HEK293 (cell line): ENCODE data around the gene AGXT.

Source experiments
- CTCF ChIA-PET: fragments of 350-600 bp; formaldehyde crosslinking; extraction: SDS; loops from one replicate; lab custom pipeline; 2021; ENCODE audit warnings: antibody characterized with exemption; lab: Yijun Ruan, JAX
- POLR2A ChIA-PET: fragments of 300-600 bp; formaldehyde crosslinking; extraction: SDS; loops from one replicate; lab custom pipeline; 2020; ENCODE audit warnings: antibody characterized with exemption, inconsistent platforms; lab: Yijun Ruan, JAX
- H3K27ac ChIP-seq: fragments of 200-500 bp; sonication (Bioruptor generic); 2 replicates; pipeline ENCODE4 v1.5.1; 2014; ENCODE audit warnings: low read depth, low read length, control low read depth, inconsistent platforms; ENCODE audit errors: extremely low read depth
- H3K36me3 ChIP-seq, 2 experiments: fragments of 200-500 bp in 1 of 2; sonication (Bioruptor generic) in 1 of 2; 1 replicate in 1 of 2; 2 replicates in 1 of 2; pipeline ENCODE4 v1.5.1; 2014 to 2017; ENCODE audit warnings: inconsistent platforms in 2 of 2, low read length in 2 of 2; ENCODE audit not compliant: control insufficient read depth in 2 of 2, insufficient read depth in 1 of 2
- H3K4me1 ChIP-seq: fragments of 200-500 bp; sonication (Bioruptor generic); 2 replicates; pipeline ENCODE4 v1.5.1; 2014; ENCODE audit warnings: mild to moderate bottlenecking, low read length, inconsistent platforms; ENCODE audit not compliant: control insufficient read depth, insufficient read depth
- H3K4me3 ChIP-seq: 2 replicates; pipeline ENCODE4 v1.5.1; 2011; ENCODE audit warnings: low read depth, mild to moderate bottlenecking, control low read depth, low read length, moderate library complexity
- H3K9me3 ChIP-seq: fragments of 200-500 bp; sonication (Bioruptor generic); 2 replicates; pipeline ENCODE4 v1.5.1; 2014; ENCODE audit warnings: low read depth, low read length, inconsistent platforms; ENCODE audit not compliant: control insufficient read depth, insufficient read depth
- BCL11A ChIP-seq: fragments of 450-650 bp; formaldehyde crosslinking; IDR thresholded peaks from 2 replicates; pipeline ENCODE4 v1.5.1; 2016; ENCODE audit warnings: low read depth, missing biosample characterization, missing genetic modification characterization
- EGR2 ChIP-seq: fragments of 450-650 bp; formaldehyde crosslinking; IDR thresholded peaks from 2 replicates; pipeline ENCODE4 v1.5.1; 2016; ENCODE audit warnings: low read depth, missing biosample characterization, missing genetic modification characterization
- GLI2 ChIP-seq: fragments of 450-650 bp; formaldehyde crosslinking; IDR thresholded peaks from 2 replicates; pipeline ENCODE4; 2017; ENCODE audit warnings: missing biosample characterization, missing genetic modification characterization, low read depth, borderline replicate concordance
- HOXD13 ChIP-seq: sonication (generic); formaldehyde crosslinking; IDR thresholded peaks from 2 replicates; pipeline ENCODE4 v1.8.0; 2022; ENCODE audit warnings: missing genetic modification reagents, borderline replicate concordance
- KLF9 ChIP-seq: fragments of 450-650 bp; formaldehyde crosslinking; IDR thresholded peaks from 2 replicates; pipeline ENCODE4 v1.5.1; 2016; ENCODE audit warnings: missing biosample characterization, missing genetic modification characterization, low read depth
- MYNN ChIP-seq: fragments of 450-650 bp; formaldehyde crosslinking; IDR thresholded peaks from 2 replicates; pipeline ENCODE4 v1.5.1; 2016; ENCODE audit warnings: missing biosample characterization, missing genetic modification characterization, borderline replicate concordance
- MZF1 ChIP-seq: fragments of 450-650 bp; formaldehyde crosslinking; IDR thresholded peaks from 2 replicates; pipeline ENCODE4 v1.5.1; 2017; ENCODE audit warnings: missing biosample characterization, missing genetic modification characterization, borderline replicate concordance
- SP3 ChIP-seq: fragments of 450-650 bp; formaldehyde crosslinking; IDR thresholded peaks from 2 replicates; pipeline ENCODE4 v1.5.1; 2016; ENCODE audit warnings: missing biosample characterization, missing genetic modification characterization
- ZBTB21 ChIP-seq: fragments of 450-650 bp; formaldehyde crosslinking; IDR thresholded peaks from 2 replicates; pipeline ENCODE4 v1.5.1; 2017; ENCODE audit warnings: missing biosample characterization, missing genetic modification characterization
- ZBTB48 ChIP-seq: fragments of 450-650 bp; formaldehyde crosslinking; IDR thresholded peaks from 2 replicates; pipeline ENCODE4 v1.5.1; 2016; ENCODE audit warnings: missing biosample characterization, missing genetic modification characterization
- ZFHX2 ChIP-seq: fragments of 450-650 bp; formaldehyde crosslinking; conservative IDR thresholded peaks from 2 replicates; pipeline ENCODE4 v1.5.1; 2016; ENCODE audit warnings: missing biosample characterization, missing genetic modification characterization
- ZFP37 ChIP-seq: fragments of 450-650 bp; formaldehyde crosslinking; IDR thresholded peaks from 2 replicates; pipeline ENCODE4 v1.5.1; 2016; ENCODE audit warnings: missing biosample characterization, missing genetic modification characterization
- ZNF112 ChIP-seq: fragments of 450-650 bp; formaldehyde crosslinking; IDR thresholded peaks from 2 replicates; pipeline ENCODE4 v1.5.0; 2017; ENCODE audit warnings: missing biosample characterization, missing genetic modification characterization
- ZNF23 ChIP-seq: fragments of 450-650 bp; formaldehyde crosslinking; IDR thresholded peaks from 2 replicates; pipeline ENCODE4 v1.5.1; 2016; ENCODE audit warnings: missing biosample characterization, missing genetic modification characterization, borderline replicate concordance
- ZNF266 ChIP-seq: fragments of 450-650 bp; formaldehyde crosslinking; IDR thresholded peaks from 2 replicates; pipeline ENCODE4 v1.5.1; 2016; ENCODE audit warnings: missing biosample characterization, missing genetic modification characterization, low read depth
- ZNF473 ChIP-seq: fragments of 450-650 bp; formaldehyde crosslinking; IDR thresholded peaks from 2 replicates; pipeline ENCODE4 v1.5.1; 2017; ENCODE audit warnings: missing biosample characterization, missing genetic modification characterization
- ZNF521 ChIP-seq: fragments of 450-650 bp; formaldehyde crosslinking; IDR thresholded peaks from 2 replicates; pipeline ENCODE4 v1.5.1; 2017; ENCODE audit warnings: missing biosample characterization, mild to moderate bottlenecking, missing genetic modification characterization
- ZNF555 ChIP-seq: fragments of 450-650 bp; formaldehyde crosslinking; conservative IDR thresholded peaks from 2 replicates; pipeline ENCODE4 v1.5.1; 2017; ENCODE audit warnings: missing biosample characterization, mild to moderate bottlenecking, missing genetic modification characterization, inconsistent platforms
- ZNF629 ChIP-seq: fragments of 450-650 bp; formaldehyde crosslinking; IDR thresholded peaks from 2 replicates; pipeline ENCODE4 v1.5.1; 2017; ENCODE audit warnings: missing biosample characterization, missing genetic modification characterization
- ZNF658 ChIP-seq: fragments of 450-650 bp; formaldehyde crosslinking; IDR thresholded peaks from 2 replicates; pipeline ENCODE4; 2016; ENCODE audit warnings: missing biosample characterization, missing genetic modification characterization
- ZNF777 ChIP-seq: fragments of 450-650 bp; formaldehyde crosslinking; IDR thresholded peaks from 2 replicates; pipeline ENCODE4 v1.5.1; 2017; ENCODE audit warnings: missing biosample characterization, missing genetic modification characterization, borderline replicate concordance
- ZSCAN23 ChIP-seq: fragments of 450-650 bp; formaldehyde crosslinking; IDR thresholded peaks from 2 replicates; pipeline ENCODE4 v1.5.1; 2016; ENCODE audit warnings: missing biosample characterization, missing genetic modification characterization
- TF ChIP-seq, protein P1 (sequence below): fragments of 450-650 bp; formaldehyde crosslinking; IDR thresholded peaks from 2 replicates; pipeline ENCODE4 v1.5.1; 2016; ENCODE audit warnings: missing biosample characterization, missing genetic modification characterization
- TF ChIP-seq, protein P2 (sequence below): fragments of 450-650 bp; formaldehyde crosslinking; IDR thresholded peaks from 2 replicates; pipeline ENCODE4 v1.5.1; 2016; ENCODE audit warnings: missing biosample characterization, missing genetic modification characterization
- TF ChIP-seq, protein P3 (sequence below): fragments of 450-650 bp; formaldehyde crosslinking; IDR thresholded peaks from 2 replicates; pipeline ENCODE4 v1.5.1; 2016; ENCODE audit warnings: missing biosample characterization, missing genetic modification characterization
- TF ChIP-seq, protein P4 (sequence below): fragments of 450-650 bp; formaldehyde crosslinking; optimal IDR thresholded peaks from 2 replicates; pipeline ENCODE3; 2016; ENCODE audit warnings: missing biosample characterization, mild to moderate bottlenecking, missing genetic modification characterization

AGXT gene

DNA sequence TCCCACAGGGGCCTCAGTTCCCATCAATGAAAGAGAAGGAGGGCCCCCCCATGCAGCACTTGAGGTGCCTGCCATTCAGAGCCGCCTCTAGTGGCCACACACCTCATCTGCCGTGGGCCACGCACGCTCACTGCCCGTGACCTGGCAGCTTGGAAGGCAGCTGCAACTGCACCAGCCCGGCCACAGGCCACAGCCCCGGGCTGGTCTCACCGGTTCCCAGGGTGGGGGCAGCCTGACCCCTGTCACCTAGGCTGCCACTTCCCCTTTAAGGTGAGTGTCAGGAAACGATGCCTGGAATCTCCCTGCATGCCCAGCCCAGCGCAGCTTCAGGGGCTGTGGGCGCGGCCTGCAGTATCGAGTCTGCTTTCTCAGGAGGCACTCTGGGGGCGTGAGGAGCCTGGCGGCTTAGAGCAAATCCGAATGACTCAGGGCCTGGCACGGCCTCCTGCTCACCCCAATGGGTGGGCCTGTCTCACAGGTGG lies 24.8 kb downstream of the AGXT start:
- Histone ChIP-seq H3K36me3 (no peaks in the 10 kb centered on the region), H3K9me3 (no peaks in the 10 kb centered on the region), H3K4me3 (no peak overlapping the region), H3K27ac (no peak overlapping the region), H3K4me1 (no peaks in the 10 kb centered on the region)
- CTCF ChIA-PET, result interaction anchor here (0.6 to 1.3 kb wide), 3 partner anchors 19 to 974 kb away, joined by 3 read pairs; no protein-coding TSS in a partner anchor
- TF ChIP-seq EGR2 (0 out of 2 replicates have a peak, but pooled peaks have one; percentile 14), ZFHX2 (peak; percentile 40), ZNF266 (tag by site-specific recombination) (no peak), ZBTB21 (tag by site-specific recombination) (no peak), ZFP37 (no peak), ZNF521 (tag by site-specific recombination) (no peak), MYNN (tag by site-specific recombination) (no peak)
- TF ChIP-seq, protein P1, sequence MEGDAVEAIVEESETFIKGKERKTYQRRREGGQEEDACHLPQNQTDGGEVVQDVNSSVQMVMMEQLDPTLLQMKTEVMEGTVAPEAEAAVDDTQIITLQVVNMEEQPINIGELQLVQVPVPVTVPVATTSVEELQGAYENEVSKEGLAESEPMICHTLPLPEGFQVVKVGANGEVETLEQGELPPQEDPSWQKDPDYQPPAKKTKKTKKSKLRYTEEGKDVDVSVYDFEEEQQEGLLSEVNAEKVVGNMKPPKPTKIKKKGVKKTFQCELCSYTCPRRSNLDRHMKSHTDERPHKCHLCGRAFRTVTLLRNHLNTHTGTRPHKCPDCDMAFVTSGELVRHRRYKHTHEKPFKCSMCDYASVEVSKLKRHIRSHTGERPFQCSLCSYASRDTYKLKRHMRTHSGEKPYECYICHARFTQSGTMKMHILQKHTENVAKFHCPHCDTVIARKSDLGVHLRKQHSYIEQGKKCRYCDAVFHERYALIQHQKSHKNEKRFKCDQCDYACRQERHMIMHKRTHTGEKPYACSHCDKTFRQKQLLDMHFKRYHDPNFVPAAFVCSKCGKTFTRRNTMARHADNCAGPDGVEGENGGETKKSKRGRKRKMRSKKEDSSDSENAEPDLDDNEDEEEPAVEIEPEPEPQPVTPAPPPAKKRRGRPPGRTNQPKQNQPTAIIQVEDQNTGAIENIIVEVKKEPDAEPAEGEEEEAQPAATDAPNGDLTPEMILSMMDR (tag by site-specific recombination), result no peak
- POLR2A ChIA-PET, result no interaction called here

DNA sequence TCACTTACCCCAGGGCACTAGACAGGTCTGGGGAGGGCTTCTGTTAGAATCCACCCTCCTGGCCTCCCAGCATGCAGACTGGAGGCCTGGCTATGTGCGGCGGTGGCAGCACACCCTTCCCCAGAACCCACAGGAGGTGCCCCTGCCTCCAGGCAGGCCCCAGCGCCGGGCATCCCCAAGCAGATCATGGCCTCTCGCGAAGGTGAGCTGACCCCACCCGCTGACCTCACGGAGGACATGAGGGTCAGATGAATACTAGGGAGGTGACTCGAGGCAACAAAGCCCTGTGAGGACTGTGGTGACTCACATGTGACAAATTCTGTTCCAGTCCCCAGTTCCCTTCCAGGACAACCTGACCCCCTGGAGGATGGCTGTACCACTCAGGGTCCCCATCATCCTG lies 25.4 kb downstream of the AGXT start:
- Histone ChIP-seq H3K4me1 (no peaks in the 10 kb centered on the region), H3K4me3 (no peak overlapping the region), H3K9me3 (no peaks in the 10 kb centered on the region), H3K27ac (no peak overlapping the region), H3K36me3 (no peaks in the 10 kb centered on the region)
- ChIA-PET CTCF (interaction anchor here (0.7 kb wide), 1 partner anchor 973 kb away, joined by 3 read pairs; no protein-coding TSS in a partner anchor), POLR2A (no interaction called here)
- TF ChIP-seq SP3 (tag by site-specific recombination), result no peak
- TF ChIP-seq HOXD13 (CRISPR knock-in tag), result no peak
- TF ChIP-seq ZFHX2, result no peak
- TF ChIP-seq, protein P2, sequence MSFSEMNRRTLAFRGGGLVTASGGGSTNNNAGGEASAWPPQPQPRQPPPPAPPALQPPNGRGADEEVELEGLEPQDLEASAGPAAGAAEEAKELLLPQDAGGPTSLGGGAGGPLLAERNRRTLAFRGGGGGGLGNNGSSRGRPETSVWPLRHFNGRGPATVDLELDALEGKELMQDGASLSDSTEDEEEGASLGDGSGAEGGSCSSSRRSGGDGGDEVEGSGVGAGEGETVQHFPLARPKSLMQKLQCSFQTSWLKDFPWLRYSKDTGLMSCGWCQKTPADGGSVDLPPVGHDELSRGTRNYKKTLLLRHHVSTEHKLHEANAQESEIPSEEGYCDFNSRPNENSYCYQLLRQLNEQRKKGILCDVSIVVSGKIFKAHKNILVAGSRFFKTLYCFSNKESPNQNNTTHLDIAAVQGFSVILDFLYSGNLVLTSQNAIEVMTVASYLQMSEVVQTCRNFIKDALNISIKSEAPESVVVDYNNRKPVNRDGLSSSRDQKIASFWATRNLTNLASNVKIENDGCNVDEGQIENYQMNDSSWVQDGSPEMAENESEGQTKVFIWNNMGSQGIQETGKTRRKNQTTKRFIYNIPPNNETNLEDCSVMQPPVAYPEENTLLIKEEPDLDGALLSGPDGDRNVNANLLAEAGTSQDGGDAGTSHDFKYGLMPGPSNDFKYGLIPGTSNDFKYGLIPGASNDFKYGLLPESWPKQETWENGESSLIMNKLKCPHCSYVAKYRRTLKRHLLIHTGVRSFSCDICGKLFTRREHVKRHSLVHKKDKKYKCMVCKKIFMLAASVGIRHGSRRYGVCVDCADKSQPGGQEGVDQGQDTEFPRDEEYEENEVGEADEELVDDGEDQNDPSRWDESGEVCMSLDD (tag by site-specific recombination), result no peak
- TF ChIP-seq KLF9 (tag by site-specific recombination), result no peak
- TF ChIP-seq, protein P3, sequence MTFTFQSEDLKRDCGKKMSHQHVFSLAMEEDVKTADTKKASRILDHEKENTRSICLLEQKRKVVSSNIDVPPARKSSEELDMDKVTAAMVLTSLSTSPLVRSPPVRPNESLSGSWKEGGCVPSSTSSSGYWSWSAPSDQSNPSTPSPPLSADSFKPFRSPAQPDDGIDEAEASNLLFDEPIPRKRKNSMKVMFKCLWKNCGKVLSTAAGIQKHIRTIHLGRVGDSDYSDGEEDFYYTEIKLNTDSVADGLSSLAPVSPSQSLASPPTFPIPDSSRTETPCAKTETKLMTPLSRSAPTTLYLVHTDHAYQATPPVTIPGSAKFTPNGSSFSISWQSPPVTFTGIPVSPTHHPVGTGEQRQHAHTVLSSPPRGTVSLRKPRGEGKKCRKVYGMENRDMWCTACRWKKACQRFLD (tag by site-specific recombination), result no peak
- TF ChIP-seq ZBTB48 (tag by site-specific recombination), result no peak
- no peak for TF ChIP-seq ZNF658
- TF ChIP-seq ZNF521 (tag by site-specific recombination), result no peak
- TF ChIP-seq ZNF555 (tag by site-specific recombination), result no peak
- no peak for TF ChIP-seq BCL11A
- no peak for TF ChIP-seq MZF1
- TF ChIP-seq ZNF629 (tag by site-specific recombination), result no peak
- TF ChIP-seq GLI2 (tag by site-specific recombination), result no peak
- TF ChIP-seq ZSCAN23, result no peak
- TF ChIP-seq, protein P4, sequence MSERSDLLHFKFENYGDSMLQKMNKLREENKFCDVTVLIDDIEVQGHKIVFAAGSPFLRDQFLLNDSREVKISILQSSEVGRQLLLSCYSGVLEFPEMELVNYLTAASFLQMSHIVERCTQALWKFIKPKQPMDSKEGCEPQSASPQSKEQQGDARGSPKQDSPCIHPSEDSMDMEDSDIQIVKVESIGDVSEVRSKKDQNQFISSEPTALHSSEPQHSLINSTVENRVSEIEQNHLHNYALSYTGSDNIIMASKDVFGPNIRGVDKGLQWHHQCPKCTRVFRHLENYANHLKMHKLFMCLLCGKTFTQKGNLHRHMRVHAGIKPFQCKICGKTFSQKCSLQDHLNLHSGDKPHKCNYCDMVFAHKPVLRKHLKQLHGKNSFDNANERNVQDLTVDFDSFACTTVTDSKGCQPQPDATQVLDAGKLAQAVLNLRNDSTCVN (tag by site-specific recombination), result no peak
- no peak for TF ChIP-seq ZNF473 (tag by site-specific recombination)
- TF ChIP-seq ZNF23 (tag by site-specific recombination), result no peak
- TF ChIP-seq ZNF112 (tag by site-specific recombination), result no peak
- no peak for TF ChIP-seq ZNF777 (tag by site-specific recombination)
